DND-41 (cell line): ENCODE measurements around the gene RAB20.

Experiments used
- ATAC-seq: fragments of 200-7000 bp; cut with Tn5 transposase; 3 replicates; pipeline ENCODE4 v1.9.1; 2021; ENCODE audit warnings: low read depth; ENCODE audit not compliant: insufficient read depth
- DNase-seq: peaks from one replicate; pipeline ENCODE4 v3.0.0-alpha.2; 2020
- H2AFZ ChIP-seq: 2 replicates; pipeline ENCODE4 v1.6.0; 2012; ENCODE audit warnings: low read depth, low read length
- H3K27ac ChIP-seq: 2 replicates; pipeline ENCODE4 v1.5.1; 2012; ENCODE audit warnings: low read length, inconsistent platforms
- H3K27me3 ChIP-seq: fragments of 200-600 bp; sonication (generic); 2 replicates; pipeline ENCODE4 v1.6.0; 2012; ENCODE audit warnings: low read length, mild to moderate bottlenecking, inconsistent platforms; ENCODE audit not compliant: insufficient read depth, poor library complexity
- H3K36me3 ChIP-seq: 2 replicates; pipeline ENCODE4 v1.5.1; 2012; ENCODE audit warnings: low read length, inconsistent platforms; ENCODE audit not compliant: insufficient read depth
- H3K4me1 ChIP-seq: 2 replicates; pipeline ENCODE4 v1.5.1; 2012; ENCODE audit warnings: mild to moderate bottlenecking, low read length; ENCODE audit not compliant: insufficient read depth
- H3K4me2 ChIP-seq: 2 replicates; pipeline ENCODE4 v1.6.0; 2012; ENCODE audit warnings: mild to moderate bottlenecking, moderate library complexity, low read length, inconsistent platforms; ENCODE audit not compliant: insufficient read depth
- H3K4me3 ChIP-seq, 2 experiments: fragments of 200-600 bp in 1 of 2; shearing (Covaris generic) in 1 of 2; 2 replicates each; pipeline ENCODE4 v1.5.1; 2012 to 2016; ENCODE audit warnings: inconsistent platforms in 2 of 2, low read length in 2 of 2, mild to moderate bottlenecking in 2 of 2, low read depth in 1 of 2, moderate library complexity in 1 of 2
- H3K79me2 ChIP-seq: 2 replicates; pipeline ENCODE4 v1.6.0; 2012; ENCODE audit warnings: low read length, inconsistent platforms; ENCODE audit not compliant: insufficient read depth
- H3K9ac ChIP-seq: 2 replicates; pipeline ENCODE4 v1.6.0; 2012; ENCODE audit warnings: low read depth, mild to moderate bottlenecking, inconsistent platforms, low read length, moderate library complexity
- H3K9me3 ChIP-seq: 2 replicates; pipeline ENCODE4 v1.5.1; 2012; ENCODE audit warnings: low read length, moderate library complexity, mild to moderate bottlenecking, inconsistent platforms; ENCODE audit not compliant: insufficient read depth, severe bottlenecking
- H4K20me1 ChIP-seq: 2 replicates; pipeline ENCODE4 v1.6.0; 2012; ENCODE audit warnings: low read length; ENCODE audit not compliant: insufficient read depth
- EZH2 ChIP-seq: IDR thresholded peaks from 3 replicates; pipeline ENCODE4 v1.6.1; 2012; ENCODE audit warnings: borderline replicate concordance, low read depth, mild to moderate bottlenecking, moderate library complexity, low read length, inconsistent platforms; ENCODE audit not compliant: severe bottlenecking
- TF ChIP-seq, protein P1 (sequence below): IDR thresholded peaks from 2 replicates; pipeline ENCODE4 v1.5.1; 2012; ENCODE audit warnings: borderline replicate concordance, low read length, moderate library complexity, mild to moderate bottlenecking; ENCODE audit not compliant: poor library complexity, severe bottlenecking; ENCODE audit errors: extremely low read depth

Gene RAB20

DNA sequence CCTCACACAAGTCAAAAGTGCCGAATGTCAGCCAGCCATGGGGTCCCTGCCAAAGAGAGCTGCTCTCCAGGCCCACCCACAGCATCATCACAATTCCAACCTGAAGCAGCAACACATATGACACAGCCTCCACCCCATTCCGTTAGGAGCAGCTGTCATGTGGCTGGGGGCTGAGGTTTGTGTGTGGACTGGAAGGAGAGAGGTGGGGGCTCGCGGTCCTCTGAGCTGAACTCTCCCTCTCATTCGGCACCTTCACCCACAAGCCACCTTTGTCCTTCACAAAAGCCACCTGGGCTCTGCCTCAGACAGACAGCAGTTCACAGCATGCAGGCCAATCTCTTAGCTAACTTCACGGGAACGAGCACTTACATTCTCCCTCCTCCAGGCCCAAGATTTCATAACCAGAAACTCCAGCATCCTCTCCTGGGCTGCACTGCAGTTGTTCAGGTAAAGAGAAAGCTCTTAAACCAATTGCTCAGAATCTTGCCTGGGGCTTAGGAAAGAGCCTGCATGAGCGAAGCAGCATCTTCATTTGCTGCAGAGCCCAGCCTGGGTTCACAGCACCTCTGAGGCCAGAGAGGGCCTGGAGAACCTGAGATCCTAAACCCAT lies 7.2 kb downstream of the RAB20 start:
- H3K79me2 ChIP-seq: no peaks in the 10 kb centered on the region

GRCh38 chr13:110553417-110553816 lies 8.1 kb downstream of the RAB20 start:
- H3K4me1 ChIP-seq: no peaks in the 10 kb centered on the region
- no peaks in the 10 kb centered on the region for H3K36me3 ChIP-seq
- H3K9ac ChIP-seq: no peak overlapping the region
- H3K79me2 ChIP-seq: no peaks in the 10 kb centered on the region
- peaks cover 6% of the 10 kb centered on the region for H3K27me3 ChIP-seq
- H3K4me2 ChIP-seq: no peak overlapping the region
- H3K9me3 ChIP-seq: no peaks in the 10 kb centered on the region
- DNase-seq: no peak
- no peak overlapping the region for H3K4me3 ChIP-seq
- no peak overlapping the region for H3K27ac ChIP-seq
- H2AFZ ChIP-seq: no peak overlapping the region
- no peak for ATAC-seq
- TF ChIP-seq EZH2: no peak
- TF ChIP-seq, protein P1, sequence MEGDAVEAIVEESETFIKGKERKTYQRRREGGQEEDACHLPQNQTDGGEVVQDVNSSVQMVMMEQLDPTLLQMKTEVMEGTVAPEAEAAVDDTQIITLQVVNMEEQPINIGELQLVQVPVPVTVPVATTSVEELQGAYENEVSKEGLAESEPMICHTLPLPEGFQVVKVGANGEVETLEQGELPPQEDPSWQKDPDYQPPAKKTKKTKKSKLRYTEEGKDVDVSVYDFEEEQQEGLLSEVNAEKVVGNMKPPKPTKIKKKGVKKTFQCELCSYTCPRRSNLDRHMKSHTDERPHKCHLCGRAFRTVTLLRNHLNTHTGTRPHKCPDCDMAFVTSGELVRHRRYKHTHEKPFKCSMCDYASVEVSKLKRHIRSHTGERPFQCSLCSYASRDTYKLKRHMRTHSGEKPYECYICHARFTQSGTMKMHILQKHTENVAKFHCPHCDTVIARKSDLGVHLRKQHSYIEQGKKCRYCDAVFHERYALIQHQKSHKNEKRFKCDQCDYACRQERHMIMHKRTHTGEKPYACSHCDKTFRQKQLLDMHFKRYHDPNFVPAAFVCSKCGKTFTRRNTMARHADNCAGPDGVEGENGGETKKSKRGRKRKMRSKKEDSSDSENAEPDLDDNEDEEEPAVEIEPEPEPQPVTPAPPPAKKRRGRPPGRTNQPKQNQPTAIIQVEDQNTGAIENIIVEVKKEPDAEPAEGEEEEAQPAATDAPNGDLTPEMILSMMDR: no peak
- no peaks in the 10 kb centered on the region for H4K20me1 ChIP-seq

More for the DNA sequence above, 7.2 kb downstream of the RAB20 start:
- Histone ChIP-seq H3K27me3 (peaks cover 6% of the 10 kb centered on the region), H3K9me3 (no peaks in the 10 kb centered on the region), H3K9ac (no peak overlapping the region), H2AFZ (no peak overlapping the region), H3K36me3 (no peaks in the 10 kb centered on the region), H4K20me1 (no peaks in the 10 kb centered on the region), H3K4me1 (no peaks in the 10 kb centered on the region), H3K27ac (no peak overlapping the region), H3K4me3 (no peak overlapping the region), H3K4me2 (no peak overlapping the region)
- no peak for TF ChIP-seq EZH2
- TF ChIP-seq, protein P1: no peak
- no peak for ATAC-seq
- DNase-seq: no peak

GRCh38 chr13:110552767-110553166 lies 8.8 kb downstream of the RAB20 start:
- H4K20me1 ChIP-seq: no peaks in the 10 kb centered on the region
- H3K79me2 ChIP-seq: no peaks in the 10 kb centered on the region
- TF ChIP-seq, protein P1: no peak
- no peak for TF ChIP-seq EZH2

GRCh38 chr13:110551284-110551683 lies 10.2 kb downstream of the RAB20 start:
- no peak overlapping the region for H3K4me3 ChIP-seq
- H3K4me1 ChIP-seq: no peaks in the 10 kb centered on the region
- no peak for DNase-seq
- ATAC-seq: no peak
- no peak overlapping the region for H3K4me2 ChIP-seq
- no peaks in the 10 kb centered on the region for H3K9me3 ChIP-seq
- peaks cover 6% of the 10 kb centered on the region for H3K27me3 ChIP-seq
- H3K27ac ChIP-seq: no peak overlapping the region
- H3K9ac ChIP-seq: no peak overlapping the region
- TF ChIP-seq, protein P1: no peak
- TF ChIP-seq EZH2: no peak
- no peaks in the 10 kb centered on the region for H3K36me3 ChIP-seq
- H2AFZ ChIP-seq: no peak overlapping the region
- no peaks in the 10 kb centered on the region for H4K20me1 ChIP-seq
- no peaks in the 10 kb centered on the region for H3K79me2 ChIP-seq

More at GRCh38 chr13:110552767-110553166, 8.8 kb downstream of the RAB20 start:
- no peak overlapping the region for H3K9ac ChIP-seq
- no peak overlapping the region for H3K4me2 ChIP-seq
- H3K4me3 ChIP-seq: no peak overlapping the region
- no peaks in the 10 kb centered on the region for H3K9me3 ChIP-seq
- ATAC-seq: no peak
- H3K4me1 ChIP-seq: no peaks in the 10 kb centered on the region
- peaks cover 6% of the 10 kb centered on the region for H3K27me3 ChIP-seq
- no peaks in the 10 kb centered on the region for H3K36me3 ChIP-seq
- H2AFZ ChIP-seq: no peak overlapping the region
- no peak overlapping the region for H3K27ac ChIP-seq
- DNase-seq: no peak
